WTC11 (cell line): ENCODE data around the gene DCAF11. TPM values are rescaled to one million over a fixed set of nuclear protein-coding genes. Genes with fewer than 3 reads are reported as not detected.

ENCODE experiments used
- ATAC-seq: fragments of 200-7000 bp; cut with Tn5 transposase; 2 replicates; pipeline ENCODE4 v1.10.0; 2021; ENCODE audit warnings: mild to moderate bottlenecking, moderate library complexity
- CTCF ChIA-PET: fragments of 300-600 bp; sonication (Branson Sonifier 250); formaldehyde crosslinking; loops from one replicate; lab custom pipeline; 2021; ENCODE audit warnings: antibody characterized with exemption; lab: Charles Lee
- POLR2A ChIA-PET: fragments of 350-600 bp; sonication (Branson Sonifier 250); formaldehyde crosslinking; loops from one replicate; lab custom pipeline; 2021; ENCODE audit warnings: antibody characterized with exemption; lab: Charles Lee
- DNase-seq: peaks from one replicate; pipeline ENCODE4 v3.0.0; 2021; ENCODE audit warnings: low spot score
- H3K27ac Mint-ChIP-seq: 2 replicates; pipeline ENCODE4 v1.8.0; 2021; ENCODE audit warnings: mixed read lengths
- H3K27me3 Mint-ChIP-seq: 2 replicates; pipeline ENCODE4 v1.8.0; 2021; ENCODE audit warnings: low read depth, mild to moderate bottlenecking, moderate library complexity, mixed read lengths
- H3K36me3 Mint-ChIP-seq: 2 replicates; pipeline ENCODE4 v1.8.0; 2021; ENCODE audit warnings: mixed read lengths
- H3K4me1 Mint-ChIP-seq: 2 replicates; pipeline ENCODE4 v1.8.0; 2022; ENCODE audit warnings: mixed read lengths
- H3K4me3 Mint-ChIP-seq: 2 replicates; pipeline ENCODE4 v1.8.0; 2021; ENCODE audit warnings: mild to moderate bottlenecking, moderate library complexity, mixed read lengths
- H3K9me3 Mint-ChIP-seq: 2 replicates; pipeline ENCODE4 v1.8.0; 2021; ENCODE audit warnings: mixed read lengths
- ATF3 ChIP-seq: sonication (generic); formaldehyde crosslinking; conservative IDR thresholded peaks from 2 replicates; pipeline ENCODE4 v1.8.1; 2022; ENCODE audit warnings: mild to moderate bottlenecking, missing genetic modification reagents
- CBFB ChIP-seq: sonication (generic); formaldehyde crosslinking; IDR thresholded peaks from 2 replicates; pipeline ENCODE4 v1.8.1; 2022; ENCODE audit warnings: mild to moderate bottlenecking, low read depth, missing genetic modification reagents
- E2F1 ChIP-seq: sonication (generic); formaldehyde crosslinking; IDR thresholded peaks from 2 replicates; pipeline ENCODE4 v1.8.0; 2022; ENCODE audit warnings: mild to moderate bottlenecking, missing genetic modification reagents
- EMX1 ChIP-seq: fragments of 250-450 bp; sonication (Bioruptor Pico); IDR thresholded peaks from 2 replicates; pipeline ENCODE4 v1.8.0; 2021; ENCODE audit warnings: mild to moderate bottlenecking
- ETV6 ChIP-seq: sonication (generic); formaldehyde crosslinking; IDR thresholded peaks from 2 replicates; pipeline ENCODE4 v1.8.1; 2022; ENCODE audit warnings: mild to moderate bottlenecking, missing genetic modification reagents
- FOXJ3 ChIP-seq: sonication (generic); formaldehyde crosslinking; IDR thresholded peaks from 2 replicates; pipeline ENCODE4 v1.9.0; 2021; ENCODE audit warnings: missing genetic modification reagents, mild to moderate bottlenecking, borderline replicate concordance
- FOXK1 ChIP-seq: sonication (generic); formaldehyde crosslinking; IDR thresholded peaks from 2 replicates; pipeline ENCODE4 v1.8.0; 2022; ENCODE audit warnings: mild to moderate bottlenecking, moderate library complexity, missing genetic modification reagents
- FOXP4 ChIP-seq: sonication (generic); formaldehyde crosslinking; IDR thresholded peaks from 2 replicates; pipeline ENCODE4 v1.8.0; 2022; ENCODE audit warnings: mild to moderate bottlenecking, missing genetic modification reagents
- JAZF1 ChIP-seq: fragments of 250-450 bp; sonication (Bioruptor Pico); IDR thresholded peaks from 2 replicates; pipeline ENCODE4 v1.9.0; 2021; ENCODE audit warnings: moderate library complexity, mild to moderate bottlenecking, inconsistent platforms
- KAT7 ChIP-seq: sonication (generic); formaldehyde crosslinking; IDR thresholded peaks from 2 replicates; pipeline ENCODE4 v1.8.1; 2023; ENCODE audit warnings: missing genetic modification reagents, mild to moderate bottlenecking, borderline replicate concordance
- MAX ChIP-seq: sonication (generic); formaldehyde crosslinking; IDR thresholded peaks from 2 replicates; pipeline ENCODE4 v1.8.0; 2022; ENCODE audit warnings: mild to moderate bottlenecking, missing genetic modification reagents
- OVOL2 ChIP-seq: fragments of 250-450 bp; sonication (Bioruptor Pico); IDR thresholded peaks from 2 replicates; pipeline ENCODE4 v1.9.0; 2021; ENCODE audit warnings: mild to moderate bottlenecking, borderline replicate concordance
- PRRX2 ChIP-seq: fragments of 250-450 bp; sonication (Bioruptor Pico); IDR thresholded peaks from 2 replicates; pipeline ENCODE4 v1.8.0; 2021; ENCODE audit warnings: mild to moderate bottlenecking
- RORB ChIP-seq: fragments of 250-450 bp; sonication (Bioruptor Pico); IDR thresholded peaks from 2 replicates; pipeline ENCODE4 v1.9.0; 2021; ENCODE audit warnings: mild to moderate bottlenecking
- TEAD1 ChIP-seq: sonication (generic); formaldehyde crosslinking; IDR thresholded peaks from 2 replicates; pipeline ENCODE4 v1.8.0; 2022; ENCODE audit warnings: mild to moderate bottlenecking, missing genetic modification reagents
- TP53 ChIP-seq: sonication (generic); formaldehyde crosslinking; IDR thresholded peaks from 2 replicates; pipeline ENCODE4 v1.8.1; 2023; ENCODE audit warnings: mild to moderate bottlenecking, missing genetic modification reagents
- USF1 ChIP-seq: sonication (generic); formaldehyde crosslinking; IDR thresholded peaks from 2 replicates; pipeline ENCODE4 v1.8.0; 2022; ENCODE audit warnings: mild to moderate bottlenecking, missing genetic modification reagents
- ZNF317 ChIP-seq: sonication (generic); formaldehyde crosslinking; IDR thresholded peaks from 2 replicates; pipeline ENCODE4 v1.8.1; 2023; ENCODE audit warnings: low read depth, mild to moderate bottlenecking, moderate library complexity, missing genetic modification reagents, borderline replicate concordance
- ZNF416 ChIP-seq: fragments of 250-450 bp; sonication (Bioruptor Pico); IDR thresholded peaks from 2 replicates; pipeline ENCODE4 v1.9.0; 2021; ENCODE audit warnings: mild to moderate bottlenecking, inconsistent platforms
- total RNA-seq: library from RNA; stranded (reverse); gene quantifications from 3 replicates; pipeline ENCODE4 v1.2.3, GENCODE V29; 2021
- TF ChIP-seq, protein P1 (sequence below): fragments of 250-450 bp; sonication (Bioruptor Pico); IDR thresholded peaks from 2 replicates; pipeline ENCODE4 v2.1.2; 2022; ENCODE audit warnings: mild to moderate bottlenecking, moderate library complexity
- TF ChIP-seq, protein P2 (sequence below): sonication (generic); formaldehyde crosslinking; IDR thresholded peaks from 2 replicates; pipeline ENCODE4 v1.8.1; 2023; ENCODE audit warnings: mild to moderate bottlenecking, missing genetic modification reagents
- TF ChIP-seq, protein P3 (sequence below): fragments of 250-450 bp; sonication (Bioruptor Pico); conservative IDR thresholded peaks from 2 replicates; pipeline ENCODE4 v1.9.0; 2021; ENCODE audit warnings: mild to moderate bottlenecking
- TF ChIP-seq, protein P4 (sequence below): fragments of 200-600 bp; IDR thresholded peaks from 2 replicates; pipeline ENCODE4 v1.8.0; 2022; ENCODE audit warnings: antibody characterized with exemption
- TF ChIP-seq, protein P5 (sequence below): fragments of 250-450 bp; sonication (Bioruptor Pico); IDR thresholded peaks from 2 replicates; pipeline ENCODE4 v1.8.0; 2021; ENCODE audit warnings: mild to moderate bottlenecking

The DCAF11 gene
- total RNA-seq, 1 experiment from 2014 or later = 73.6 TPM

GRCh38 chr14:24160850-24161804 is 46.5 kb downstream of the DCAF11 start, which contains the start of gene IRF9:
Gene IRF9, plus strand, starts transcription at chr14:24161265. Its CDS starts 880 bp downstream, at chr14:24162145.
- DNase-seq (peak; percentile 99), ATAC-seq (peak; percentile 97)
- no peaks in the 10 kb centered on the region for H3K9me3 Mint-ChIP-seq
- ChIA-PET CTCF (interaction anchor here (0.6 to 2.7 kb wide), 53 partner anchors 9 to 270 kb away, joined by 3 to 55 read pairs (median 6); partner anchors contain the start of genes CARMIL3, CHMP4A, CIDEB and DCAF11), POLR2A (interaction anchor here (0.5 to 2.3 kb wide), 15 partner anchors 10 to 876 kb away, joined by 3 to 13 read pairs (median 4); partner anchors contain the start of genes CHMP4A, DCAF11, EMC9 and IPO4)
- peaks cover 13% of the 10 kb centered on the region for H3K4me1 Mint-ChIP-seq
- peak within 1 kb of the TSS; percentile 70 for H3K4me3 Mint-ChIP-seq
- peaks cover 34% of the 10 kb centered on the region for H3K36me3 Mint-ChIP-seq
- no peaks in the 10 kb centered on the region for H3K27me3 Mint-ChIP-seq
- peak within 1 kb of the TSS; percentile 90 for H3K27ac Mint-ChIP-seq
- TF ChIP-seq FOXK1 (CRISPR knock-in tag) (no peak), RORB (CRISPR knock-in tag) (no peak), E2F1 (no peak), TEAD1 (no peak), USF1 (CRISPR knock-in tag) (peak; percentile 95), EMX1 (CRISPR knock-in tag) (no peak), FOXJ3 (CRISPR knock-in tag) (no peak), MAX (CRISPR knock-in tag) (peak; percentile 50; the same call in 1 of the 2 replicates), CBFB (CRISPR knock-in tag) (no peak), OVOL2 (CRISPR knock-in tag) (no peak), JAZF1 (CRISPR knock-in tag) (no peak), ZNF317 (no peak), ATF3 (CRISPR knock-in tag) (no peak), ZNF416 (CRISPR knock-in tag) (no peak), KAT7 (CRISPR knock-in tag) (no peak), PRRX2 (peak; percentile 62), FOXP4 (CRISPR knock-in tag) (no peak), ETV6 (CRISPR knock-in tag) (peak; percentile 73; the same call in 1 of the 2 replicates), TP53 (CRISPR knock-in tag) (no peak)
- TF ChIP-seq, protein P1, sequence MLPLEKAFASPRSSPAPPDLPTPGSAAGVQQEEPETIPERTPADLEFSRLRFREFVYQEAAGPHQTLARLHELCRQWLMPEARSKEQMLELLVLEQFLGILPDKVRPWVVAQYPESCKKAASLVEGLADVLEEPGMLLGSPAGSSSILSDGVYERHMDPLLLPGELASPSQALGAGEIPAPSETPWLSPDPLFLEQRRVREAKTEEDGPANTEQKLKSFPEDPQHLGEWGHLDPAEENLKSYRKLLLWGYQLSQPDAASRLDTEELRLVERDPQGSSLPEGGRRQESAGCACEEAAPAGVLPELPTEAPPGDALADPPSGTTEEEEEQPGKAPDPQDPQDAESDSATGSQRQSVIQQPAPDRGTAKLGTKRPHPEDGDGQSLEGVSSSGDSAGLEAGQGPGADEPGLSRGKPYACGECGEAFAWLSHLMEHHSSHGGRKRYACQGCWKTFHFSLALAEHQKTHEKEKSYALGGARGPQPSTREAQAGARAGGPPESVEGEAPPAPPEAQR (CRISPR knock-in tag) = no peak
- TF ChIP-seq, protein P2, sequence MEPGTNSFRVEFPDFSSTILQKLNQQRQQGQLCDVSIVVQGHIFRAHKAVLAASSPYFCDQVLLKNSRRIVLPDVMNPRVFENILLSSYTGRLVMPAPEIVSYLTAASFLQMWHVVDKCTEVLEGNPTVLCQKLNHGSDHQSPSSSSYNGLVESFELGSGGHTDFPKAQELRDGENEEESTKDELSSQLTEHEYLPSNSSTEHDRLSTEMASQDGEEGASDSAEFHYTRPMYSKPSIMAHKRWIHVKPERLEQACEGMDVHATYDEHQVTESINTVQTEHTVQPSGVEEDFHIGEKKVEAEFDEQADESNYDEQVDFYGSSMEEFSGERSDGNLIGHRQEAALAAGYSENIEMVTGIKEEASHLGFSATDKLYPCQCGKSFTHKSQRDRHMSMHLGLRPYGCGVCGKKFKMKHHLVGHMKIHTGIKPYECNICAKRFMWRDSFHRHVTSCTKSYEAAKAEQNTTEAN = no peak
- TF ChIP-seq, protein P3, sequence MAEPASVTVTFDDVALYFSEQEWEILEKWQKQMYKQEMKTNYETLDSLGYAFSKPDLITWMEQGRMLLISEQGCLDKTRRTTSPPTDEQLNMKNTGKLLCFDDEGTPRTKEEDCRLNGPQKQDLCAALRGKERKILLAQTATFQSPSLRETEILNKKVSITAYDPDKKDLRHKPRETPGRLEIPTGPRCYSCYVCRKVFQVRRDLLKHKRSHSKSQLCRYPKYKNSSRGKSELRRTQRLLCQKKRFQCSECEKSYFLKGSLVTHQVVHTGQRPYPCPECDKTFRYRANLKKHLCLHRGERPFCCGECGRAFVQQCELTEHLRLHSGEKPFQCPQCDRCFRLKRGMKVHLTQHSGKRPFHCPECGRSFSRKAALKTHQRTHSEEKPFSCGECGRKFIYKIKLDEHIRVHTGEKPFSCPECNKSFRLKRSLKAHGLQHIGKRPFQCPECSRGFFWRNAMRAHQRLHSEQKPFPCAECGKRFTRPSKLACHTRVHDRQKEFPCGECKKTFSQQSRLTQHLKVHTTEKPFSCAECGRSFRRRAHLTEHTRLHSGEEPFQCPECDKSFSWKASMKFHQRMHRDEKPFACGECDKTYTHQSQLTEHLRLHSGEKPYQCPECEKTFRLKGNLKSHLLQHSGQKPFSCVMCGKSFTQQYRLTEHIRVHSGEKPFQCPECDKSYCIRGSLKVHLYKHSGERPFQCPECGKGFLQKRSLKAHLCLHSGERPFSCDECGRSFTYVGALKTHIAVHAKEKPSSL = no peak
- TF ChIP-seq, protein P4, sequence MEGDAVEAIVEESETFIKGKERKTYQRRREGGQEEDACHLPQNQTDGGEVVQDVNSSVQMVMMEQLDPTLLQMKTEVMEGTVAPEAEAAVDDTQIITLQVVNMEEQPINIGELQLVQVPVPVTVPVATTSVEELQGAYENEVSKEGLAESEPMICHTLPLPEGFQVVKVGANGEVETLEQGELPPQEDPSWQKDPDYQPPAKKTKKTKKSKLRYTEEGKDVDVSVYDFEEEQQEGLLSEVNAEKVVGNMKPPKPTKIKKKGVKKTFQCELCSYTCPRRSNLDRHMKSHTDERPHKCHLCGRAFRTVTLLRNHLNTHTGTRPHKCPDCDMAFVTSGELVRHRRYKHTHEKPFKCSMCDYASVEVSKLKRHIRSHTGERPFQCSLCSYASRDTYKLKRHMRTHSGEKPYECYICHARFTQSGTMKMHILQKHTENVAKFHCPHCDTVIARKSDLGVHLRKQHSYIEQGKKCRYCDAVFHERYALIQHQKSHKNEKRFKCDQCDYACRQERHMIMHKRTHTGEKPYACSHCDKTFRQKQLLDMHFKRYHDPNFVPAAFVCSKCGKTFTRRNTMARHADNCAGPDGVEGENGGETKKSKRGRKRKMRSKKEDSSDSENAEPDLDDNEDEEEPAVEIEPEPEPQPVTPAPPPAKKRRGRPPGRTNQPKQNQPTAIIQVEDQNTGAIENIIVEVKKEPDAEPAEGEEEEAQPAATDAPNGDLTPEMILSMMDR = peak; percentile 91
- TF ChIP-seq, protein P5, sequence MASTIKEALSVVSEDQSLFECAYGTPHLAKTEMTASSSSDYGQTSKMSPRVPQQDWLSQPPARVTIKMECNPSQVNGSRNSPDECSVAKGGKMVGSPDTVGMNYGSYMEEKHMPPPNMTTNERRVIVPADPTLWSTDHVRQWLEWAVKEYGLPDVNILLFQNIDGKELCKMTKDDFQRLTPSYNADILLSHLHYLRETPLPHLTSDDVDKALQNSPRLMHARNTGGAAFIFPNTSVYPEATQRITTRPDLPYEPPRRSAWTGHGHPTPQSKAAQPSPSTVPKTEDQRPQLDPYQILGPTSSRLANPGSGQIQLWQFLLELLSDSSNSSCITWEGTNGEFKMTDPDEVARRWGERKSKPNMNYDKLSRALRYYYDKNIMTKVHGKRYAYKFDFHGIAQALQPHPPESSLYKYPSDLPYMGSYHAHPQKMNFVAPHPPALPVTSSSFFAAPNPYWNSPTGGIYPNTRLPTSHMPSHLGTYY (CRISPR knock-in tag) = no peak
